H9 (cell line): ENCODE data around the gene DLG2. TPM values are rescaled to one million over a fixed set of nuclear protein-coding genes. Genes with fewer than 3 reads are reported as not detected.

Experiments
- DNase-seq: peaks from one replicate; pipeline ENCODE4 v3.0.0-alpha.2; 2017
- H2AFZ ChIP-seq: one replicate; pipeline ENCODE4 v1.6.1; 2013; ENCODE audit warnings: mild to moderate bottlenecking, low read length, control low read depth, moderate library complexity
- H2AK5ac ChIP-seq: 2 replicates; pipeline ENCODE4 v1.6.1; 2013; ENCODE audit warnings: low read length, control low read depth, mixed read lengths; ENCODE audit not compliant: insufficient read length
- H2BK120ac ChIP-seq: one replicate; pipeline ENCODE4 v1.6.1; 2013; ENCODE audit warnings: low read depth, mild to moderate bottlenecking, low read length, control low read depth, inconsistent platforms; ENCODE audit not compliant: poor library complexity, severe bottlenecking
- H2BK12ac ChIP-seq: 2 replicates; pipeline ENCODE4 v1.6.1; 2013; ENCODE audit warnings: low read length, control low read depth, mixed read lengths, low read depth; ENCODE audit not compliant: insufficient read length
- H2BK15ac ChIP-seq: 2 replicates; pipeline ENCODE4 v1.6.1; 2013; ENCODE audit warnings: low read depth, low read length, control low read depth
- H2BK20ac ChIP-seq: one replicate; pipeline ENCODE4 v1.6.1; 2013; ENCODE audit warnings: low read depth, mild to moderate bottlenecking, low read length, control low read depth, inconsistent platforms; ENCODE audit not compliant: poor library complexity, severe bottlenecking
- H2BK5ac ChIP-seq: 2 replicates; pipeline ENCODE4 v1.6.1; 2013; ENCODE audit warnings: low read length, control low read depth, mixed read lengths; ENCODE audit not compliant: insufficient read length
- H3K14ac ChIP-seq: 2 replicates; pipeline ENCODE4 v1.6.1; 2013; ENCODE audit warnings: low read length, control low read depth; ENCODE audit not compliant: insufficient read depth
- H3K18ac ChIP-seq: 2 replicates; pipeline ENCODE4 v1.6.1; 2013; ENCODE audit warnings: low read depth, mild to moderate bottlenecking, mixed read lengths, low read length, control low read depth; ENCODE audit not compliant: insufficient read length
- H3K23ac ChIP-seq: 2 replicates; pipeline ENCODE4 v1.6.1; 2013; ENCODE audit warnings: low read length, control low read depth, mixed read lengths, low read depth; ENCODE audit not compliant: insufficient read length
- H3K23me2 ChIP-seq: 2 replicates; pipeline ENCODE4 v1.6.1; 2013; ENCODE audit warnings: low read depth, mild to moderate bottlenecking, mixed read lengths, low read length, control low read depth; ENCODE audit not compliant: insufficient read length, poor library complexity, severe bottlenecking
- H3K27ac ChIP-seq: 2 replicates; pipeline ENCODE4 v1.5.1; 2013; ENCODE audit warnings: low read length, control low read depth, mixed read lengths, low read depth; ENCODE audit not compliant: insufficient read length
- H3K27me3 ChIP-seq: 2 replicates; pipeline ENCODE4 v1.6.1; 2013; ENCODE audit warnings: low read length, control low read depth, inconsistent platforms; ENCODE audit not compliant: insufficient read depth
- H3K4ac ChIP-seq: 2 replicates; pipeline ENCODE4 v1.6.1; 2013; ENCODE audit warnings: low read depth, mild to moderate bottlenecking, control low read depth, inconsistent platforms, low read length, moderate library complexity
- H3K4me1 ChIP-seq: 2 replicates; pipeline ENCODE4 v1.6.1; 2013; ENCODE audit warnings: low read length, control low read depth, inconsistent platforms; ENCODE audit not compliant: insufficient read depth
- H3K4me2 ChIP-seq: 2 replicates; pipeline ENCODE4 v1.6.1; 2013; ENCODE audit warnings: low read length, control low read depth, mixed read lengths; ENCODE audit not compliant: insufficient read length, insufficient read depth
- H3K56ac ChIP-seq: 2 replicates; pipeline ENCODE4 v1.6.1; 2013; ENCODE audit warnings: low read depth, mild to moderate bottlenecking, mixed read lengths, low read length, control low read depth; ENCODE audit not compliant: insufficient read length
- H3K79me1 ChIP-seq: 2 replicates; pipeline ENCODE4 v1.6.1; 2013; ENCODE audit warnings: low read depth, mild to moderate bottlenecking, moderate library complexity, low read length, control low read depth, inconsistent platforms; ENCODE audit not compliant: insufficient read depth, poor library complexity, severe bottlenecking
- H3K79me2 ChIP-seq: 2 replicates; pipeline ENCODE4 v1.6.1; 2013; ENCODE audit warnings: low read length, control low read depth, inconsistent platforms; ENCODE audit not compliant: insufficient read depth
- H3K9ac ChIP-seq: 2 replicates; pipeline ENCODE4 v1.6.1; 2013; ENCODE audit warnings: low read length, control low read depth, mixed read lengths; ENCODE audit not compliant: insufficient read length; ENCODE audit errors: extremely low read depth
- H3K9me3 ChIP-seq: one replicate; pipeline ENCODE4 v1.6.1; 2013; ENCODE audit warnings: low read depth, low read length, inconsistent platforms; ENCODE audit not compliant: control insufficient read depth
- H3T11ph ChIP-seq: one replicate; pipeline ENCODE4 v1.6.1; 2013; ENCODE audit warnings: mild to moderate bottlenecking, low read length, control low read depth, inconsistent platforms
- H4K20me1 ChIP-seq: one replicate; pipeline ENCODE4 v1.6.1; 2013; ENCODE audit not compliant: control insufficient read depth, insufficient read length, insufficient read depth
- H4K5ac ChIP-seq: 2 replicates; pipeline ENCODE4 v1.6.1; 2013; ENCODE audit warnings: low read depth, mild to moderate bottlenecking, mixed read lengths, low read length, control low read depth; ENCODE audit not compliant: insufficient read length
- H4K8ac ChIP-seq: replicated peaks from 2 replicates; pipeline ENCODE4 v1.6.1; 2013; ENCODE audit warnings: low read length, control low read depth, mixed read lengths, low read depth; ENCODE audit not compliant: insufficient read length
- H4K91ac ChIP-seq: 2 replicates; pipeline ENCODE4 v1.6.1; 2013; ENCODE audit warnings: low read depth, mild to moderate bottlenecking, moderate library complexity, mixed read lengths, low read length, control low read depth; ENCODE audit not compliant: insufficient read length
- H3K27ac Mint-ChIP-seq, 3 experiments: 2 replicates in 2 of 3; 3 replicates in 1 of 3; pipeline ENCODE4 v1.8.0; 2020 to 2021; ENCODE audit warnings: mixed read lengths in 3 of 3, mild to moderate bottlenecking in 1 of 3, moderate library complexity in 1 of 3
- H3K27me3 Mint-ChIP-seq: 2 replicates; pipeline ENCODE4 v1.8.0; 2021; ENCODE audit warnings: low read depth, mild to moderate bottlenecking, moderate library complexity, mixed read lengths
- H3K36me3 Mint-ChIP-seq, 3 experiments: 2 replicates in 2 of 3; 3 replicates in 1 of 3; pipeline ENCODE4 v1.8.0; 2020 to 2021; ENCODE audit warnings: low read depth in 3 of 3, mixed read lengths in 3 of 3; ENCODE audit not compliant: insufficient read depth in 1 of 3
- H3K4me1 Mint-ChIP-seq, 2 experiments: 2 replicates each; pipeline ENCODE4 v1.8.0; 2020; ENCODE audit warnings: mixed read lengths in 2 of 2
- H3K4me3 Mint-ChIP-seq, 2 experiments: 2 replicates in 1 of 2; 3 replicates in 1 of 2; pipeline ENCODE4 v1.8.0; 2020 to 2021; ENCODE audit warnings: mild to moderate bottlenecking in 2 of 2, mixed read lengths in 2 of 2, moderate library complexity in 1 of 2
- H3K9me3 Mint-ChIP-seq, 2 experiments: 2 replicates in 1 of 2; 3 replicates in 1 of 2; pipeline ENCODE4 v1.8.0; 2020; ENCODE audit warnings: mild to moderate bottlenecking in 2 of 2, mixed read lengths in 2 of 2, moderate library complexity in 1 of 2
- WGBS: extraction: QIAGEN DNeasy Blood & Tissue Kit; methylation state at CpG from one replicate; pipeline ENCODE4 v1.1.7; 2013; ENCODE audit warnings: missing lambda C conversion rate, low lambda C conversion rate, mixed read lengths; ENCODE audit not compliant: insufficient read length; ENCODE audit errors: extremely low coverage; 5-methylcytosine and 5-hydroxymethylcytosine counted together
- total RNA-seq: library from RNA; stranded (reverse); gene quantifications from 2 replicates; pipeline ENCODE4 v1.2.1, GENCODE V29; 2021
- TF ChIP-seq, protein P1 (sequence below): fragments of 200-600 bp; sonication (generic); conservative IDR thresholded peaks from 3 replicates; pipeline ENCODE4 v1.8.0; 2021; ENCODE audit warnings: antibody characterized with exemption, mild to moderate bottlenecking

Gene DLG2
- total RNA-seq, 1 experiment from 2014 or later = 8.0 TPM

GRCh38 chr11:83923961-83924360, 1703.2 kb downstream of the DLG2 start:
- H3K4me1 ChIP-seq = no peaks in the 10 kb centered on the region
- no peak overlapping the region for H2BK12ac ChIP-seq
- no peak overlapping the region for H4K91ac ChIP-seq
- no peaks in the 10 kb centered on the region for H3K9me3 Mint-ChIP-seq
- no peak overlapping the region for H2AK5ac ChIP-seq
- H3K27me3 Mint-ChIP-seq = no peaks in the 10 kb centered on the region
- H3K9me3 ChIP-seq = no peaks in the 10 kb centered on the region
- H3K4me1 Mint-ChIP-seq = no peaks in the 10 kb centered on the region
- no peaks in the 10 kb centered on the region for H3K27me3 ChIP-seq
- H4K20me1 ChIP-seq = no peaks in the 10 kb centered on the region
- H2BK5ac ChIP-seq = no peak overlapping the region
- H3K27ac ChIP-seq = no peak overlapping the region
- H2AFZ ChIP-seq = no peak overlapping the region
- H3K18ac ChIP-seq = no peak overlapping the region
- H3K27ac Mint-ChIP-seq = no peak overlapping the region; a peak in 2 of 7 replicates
- no peak overlapping the region for H3K14ac ChIP-seq
- TF ChIP-seq, protein P1, sequence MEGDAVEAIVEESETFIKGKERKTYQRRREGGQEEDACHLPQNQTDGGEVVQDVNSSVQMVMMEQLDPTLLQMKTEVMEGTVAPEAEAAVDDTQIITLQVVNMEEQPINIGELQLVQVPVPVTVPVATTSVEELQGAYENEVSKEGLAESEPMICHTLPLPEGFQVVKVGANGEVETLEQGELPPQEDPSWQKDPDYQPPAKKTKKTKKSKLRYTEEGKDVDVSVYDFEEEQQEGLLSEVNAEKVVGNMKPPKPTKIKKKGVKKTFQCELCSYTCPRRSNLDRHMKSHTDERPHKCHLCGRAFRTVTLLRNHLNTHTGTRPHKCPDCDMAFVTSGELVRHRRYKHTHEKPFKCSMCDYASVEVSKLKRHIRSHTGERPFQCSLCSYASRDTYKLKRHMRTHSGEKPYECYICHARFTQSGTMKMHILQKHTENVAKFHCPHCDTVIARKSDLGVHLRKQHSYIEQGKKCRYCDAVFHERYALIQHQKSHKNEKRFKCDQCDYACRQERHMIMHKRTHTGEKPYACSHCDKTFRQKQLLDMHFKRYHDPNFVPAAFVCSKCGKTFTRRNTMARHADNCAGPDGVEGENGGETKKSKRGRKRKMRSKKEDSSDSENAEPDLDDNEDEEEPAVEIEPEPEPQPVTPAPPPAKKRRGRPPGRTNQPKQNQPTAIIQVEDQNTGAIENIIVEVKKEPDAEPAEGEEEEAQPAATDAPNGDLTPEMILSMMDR = no peak
- H3K9ac ChIP-seq = no peak overlapping the region
- no peak overlapping the region for H3K23ac ChIP-seq
- H3K79me1 ChIP-seq = no peaks in the 10 kb centered on the region
- H2BK20ac ChIP-seq = no peak overlapping the region
- H3K56ac ChIP-seq = no peak overlapping the region
- H2BK15ac ChIP-seq = no peak overlapping the region
- H3T11ph ChIP-seq = no peak overlapping the region
- no peak overlapping the region for H3K4me3 Mint-ChIP-seq
- DNase-seq = no peak
- no peak overlapping the region for H2BK120ac ChIP-seq
- no peaks in the 10 kb centered on the region for H3K23me2 ChIP-seq
- H3K36me3 Mint-ChIP-seq = no peaks in the 10 kb centered on the region
- WGBS = no CpG with 5 or more reads among the region's 1 CpG
- H3K79me2 ChIP-seq = no peaks in the 10 kb centered on the region
- no peak overlapping the region for H3K4me2 ChIP-seq
- H4K5ac ChIP-seq = no peak overlapping the region
- H4K8ac ChIP-seq = no peak overlapping the region
- H3K4ac ChIP-seq = no peak overlapping the region
